ENCODE measurements around the gene PPP1R15B. TPM values are rescaled to one million over a fixed set of nuclear protein-coding genes. Genes with fewer than 3 reads are reported as not detected.
A peak's percentile ranks its signal among the peaks of the same experiment; 100 is the strongest.

PPP1R15B gene
- total RNA-seq, 2 experiments from 2014 or later = 171 to 179 TPM

DNA sequence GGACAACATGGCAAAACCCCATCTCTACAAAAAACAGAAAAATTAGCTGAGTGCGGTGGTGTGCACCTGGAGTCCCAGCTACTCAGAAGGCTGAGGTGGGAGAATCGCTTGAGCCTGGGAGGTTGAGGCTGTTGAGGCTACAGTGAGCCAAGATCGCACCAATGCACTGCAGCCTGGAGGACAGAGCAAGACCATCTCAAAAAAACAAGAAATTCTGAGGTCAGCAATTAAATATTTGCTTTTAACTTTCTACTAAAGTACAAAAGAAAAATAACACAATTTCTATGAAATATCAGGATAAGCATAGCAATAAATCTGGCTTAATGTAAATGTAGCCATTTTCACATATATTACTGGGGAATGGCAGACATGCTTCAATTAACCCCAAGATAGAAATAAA, 9.9 kb downstream of the PPP1R15B start:
- no peak overlapping the region for H3K27ac ChIP-seq (ENCODE audit: low read depth in 1 of 2, low read length in 2 of 2)
- Mint-ChIP-seq H3K4me3 (no peak overlapping the region), H3K4me1 (ENCODE audit: low read depth) (peaks cover 41% of the 10 kb centered on the region), H3K9me3 (no peaks in the 10 kb centered on the region), H3K36me3 (ENCODE audit: low read depth) (peaks cover 77% of the 10 kb centered on the region), H3K27me3 (no peaks in the 10 kb centered on the region), H3K27ac (no peak overlapping the region)
- H3K36me3 ChIP-seq (ENCODE audit: insufficient read depth, low read length) = peaks cover 86% of the 10 kb centered on the region
- peaks cover 22% of the 10 kb centered on the region for H3K4me1 ChIP-seq (ENCODE audit: insufficient read depth, low read length)
- H3K27me3 ChIP-seq (ENCODE audit: control insufficient read depth in 1 of 2, insufficient read depth in 2 of 2, low read length in 2 of 2) = no peaks in the 10 kb centered on the region
- ChIA-PET POLR2A (interaction anchor here (0.7 to 2.1 kb wide), 2 partner anchors 20 to 124 kb away, joined by 3 to 5 read pairs; no protein-coding TSS in a partner anchor), CTCF (no interaction called here)
- intact Hi-C loops (cut with DNase I, micrococcal nuclease) = loop anchor here in 1 of 2 experiments (10.0 kb wide), 1 partner anchor 547 kb away; no protein-coding TSS in a partner anchor
- TF ChIP-seq, protein P1, sequence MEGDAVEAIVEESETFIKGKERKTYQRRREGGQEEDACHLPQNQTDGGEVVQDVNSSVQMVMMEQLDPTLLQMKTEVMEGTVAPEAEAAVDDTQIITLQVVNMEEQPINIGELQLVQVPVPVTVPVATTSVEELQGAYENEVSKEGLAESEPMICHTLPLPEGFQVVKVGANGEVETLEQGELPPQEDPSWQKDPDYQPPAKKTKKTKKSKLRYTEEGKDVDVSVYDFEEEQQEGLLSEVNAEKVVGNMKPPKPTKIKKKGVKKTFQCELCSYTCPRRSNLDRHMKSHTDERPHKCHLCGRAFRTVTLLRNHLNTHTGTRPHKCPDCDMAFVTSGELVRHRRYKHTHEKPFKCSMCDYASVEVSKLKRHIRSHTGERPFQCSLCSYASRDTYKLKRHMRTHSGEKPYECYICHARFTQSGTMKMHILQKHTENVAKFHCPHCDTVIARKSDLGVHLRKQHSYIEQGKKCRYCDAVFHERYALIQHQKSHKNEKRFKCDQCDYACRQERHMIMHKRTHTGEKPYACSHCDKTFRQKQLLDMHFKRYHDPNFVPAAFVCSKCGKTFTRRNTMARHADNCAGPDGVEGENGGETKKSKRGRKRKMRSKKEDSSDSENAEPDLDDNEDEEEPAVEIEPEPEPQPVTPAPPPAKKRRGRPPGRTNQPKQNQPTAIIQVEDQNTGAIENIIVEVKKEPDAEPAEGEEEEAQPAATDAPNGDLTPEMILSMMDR (IDR thresholded peaks at IDR 0.05) = no peak
- no peaks in the 10 kb centered on the region for H3K9me3 ChIP-seq (ENCODE audit: control insufficient read depth in 1 of 2, insufficient read depth in 1 of 2, low read length in 2 of 2)
- ATAC-seq (ENCODE audit: poor library complexity) = no peak
- DNase-seq = no peak
- no peak overlapping the region for H3K4me3 ChIP-seq (ENCODE audit: low read length)

DNA sequence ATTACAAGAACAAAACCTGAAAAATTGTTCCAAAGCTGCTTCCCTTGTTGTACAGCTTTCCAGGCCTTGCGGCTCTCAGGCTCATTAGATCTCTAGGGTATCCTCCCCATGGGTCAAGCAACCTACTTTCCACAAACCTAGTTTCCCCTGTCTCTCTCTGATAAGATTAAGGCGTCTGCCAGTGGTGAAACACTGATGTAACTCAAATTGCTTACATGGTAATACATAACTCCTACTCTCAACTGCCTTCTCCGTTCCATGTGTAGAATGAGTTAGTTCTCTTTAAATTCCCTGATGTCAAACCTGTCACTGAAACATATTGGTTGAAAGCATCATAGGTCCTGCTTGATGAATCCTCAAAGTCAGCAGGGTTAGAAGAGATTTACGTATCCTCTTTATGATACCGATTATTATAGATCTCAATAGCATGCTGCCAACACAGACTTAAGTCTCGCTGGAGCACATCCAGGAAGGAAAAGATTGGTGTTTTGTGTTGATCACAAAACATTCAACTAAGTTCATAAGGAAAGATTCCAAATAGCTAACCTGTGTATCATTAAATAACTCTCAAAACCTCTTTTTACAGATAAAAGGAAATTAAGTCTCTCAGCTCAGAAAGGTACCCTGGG, 10.6 kb downstream of the PPP1R15B start:
- H3K4me1 Mint-ChIP-seq (ENCODE audit: low read depth) = peaks cover 33% of the 10 kb centered on the region
- H3K27ac Mint-ChIP-seq = peak overlapping the region; percentile 31
- H3K36me3 Mint-ChIP-seq (ENCODE audit: low read depth) = peaks cover 71% of the 10 kb centered on the region
- Histone ChIP-seq H3K4me1 (ENCODE audit: insufficient read depth, low read length) (peaks cover 14% of the 10 kb centered on the region), H3K4me3 (ENCODE audit: low read length) (no peak overlapping the region), H3K36me3 (ENCODE audit: insufficient read depth, low read length) (peaks cover 80% of the 10 kb centered on the region), H3K27me3 (ENCODE audit: control insufficient read depth in 1 of 2, insufficient read depth in 2 of 2, low read length in 2 of 2) (no peaks in the 10 kb centered on the region), H3K27ac (ENCODE audit: low read depth in 1 of 2, low read length in 2 of 2) (no peak overlapping the region), H3K9me3 (ENCODE audit: control insufficient read depth in 1 of 2, insufficient read depth in 1 of 2, low read length in 2 of 2) (no peaks in the 10 kb centered on the region)
- ChIA-PET CTCF (no interaction called here), POLR2A (interaction anchor here (0.7 to 1.2 kb wide), 2 partner anchors 23 to 125 kb away, joined by 3 to 4 read pairs; no protein-coding TSS in a partner anchor)
- H3K9me3 Mint-ChIP-seq = no peaks in the 10 kb centered on the region
- no peak for ATAC-seq (ENCODE audit: poor library complexity)
- DNase-seq = no peak
- intact Hi-C loops (cut with DNase I, micrococcal nuclease) = loop anchor here in 1 of 2 experiments (10.0 kb wide), 1 partner anchor 546 kb away; no protein-coding TSS in a partner anchor
- TF ChIP-seq, protein P1 (IDR thresholded peaks at IDR 0.05) = no peak
- no peaks in the 10 kb centered on the region for H3K27me3 Mint-ChIP-seq
- no peak overlapping the region for H3K4me3 Mint-ChIP-seq

DNA sequence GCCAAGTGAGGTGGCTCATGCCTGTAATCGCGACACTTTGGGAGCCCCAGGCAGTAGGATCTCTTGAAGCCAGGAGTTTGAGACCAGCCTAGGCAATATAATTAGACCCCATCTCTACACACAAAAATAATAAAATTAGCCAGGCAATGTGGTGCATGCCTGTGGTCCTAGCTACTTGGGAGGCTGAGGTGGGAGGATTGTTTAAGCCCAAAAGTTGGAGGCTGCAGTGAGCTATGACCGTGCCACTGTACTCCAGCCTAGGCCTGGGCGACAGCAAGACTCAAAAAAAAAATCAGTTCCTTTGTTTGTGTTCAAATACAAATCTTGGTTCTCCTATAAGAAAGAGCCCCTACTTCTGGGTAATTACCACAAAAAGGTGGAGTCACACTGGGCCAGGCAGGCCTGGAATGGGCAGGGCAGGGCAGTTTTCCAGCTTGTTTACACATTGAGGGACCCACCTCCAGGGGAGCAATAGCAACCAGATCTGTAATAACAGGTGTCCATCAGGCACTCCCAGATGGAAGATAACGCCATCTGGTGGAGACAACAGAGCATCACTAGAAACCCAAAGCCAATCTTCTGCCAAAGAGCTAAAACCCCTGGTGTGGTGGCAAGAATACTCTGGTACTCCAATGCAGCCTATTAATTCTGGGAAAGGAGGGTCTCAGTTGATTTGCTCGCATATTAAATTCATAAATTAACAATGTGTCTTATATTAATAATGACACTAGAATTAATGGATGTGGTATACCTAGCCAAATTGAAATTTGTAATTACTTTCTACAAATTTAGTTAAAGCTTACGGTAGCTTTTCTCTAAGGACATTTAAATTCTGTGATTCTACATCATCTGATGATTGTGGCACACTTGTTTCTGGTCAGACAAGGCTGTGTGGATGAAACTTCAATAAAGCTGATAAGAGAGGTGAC, 13.2 kb downstream of the PPP1R15B start:
- no peak overlapping the region for H3K4me3 ChIP-seq (ENCODE audit: low read length)
- H3K36me3 ChIP-seq (ENCODE audit: insufficient read depth, low read length) = peaks cover 55% of the 10 kb centered on the region
- no peaks in the 10 kb centered on the region for H3K27me3 ChIP-seq (ENCODE audit: control insufficient read depth in 1 of 2, insufficient read depth in 2 of 2, low read length in 2 of 2)
- ATAC-seq (ENCODE audit: poor library complexity) = peak; percentile 96
- H3K27me3 Mint-ChIP-seq = no peaks in the 10 kb centered on the region
- peak overlapping the region; percentile 82 for H3K27ac Mint-ChIP-seq
- ChIA-PET POLR2A (interaction anchor here (0.5 to 1.9 kb wide), 8 partner anchors 9 to 1351 kb away, joined by 3 to 10 read pairs (median 5); partner anchors contain the start of gene NUCKS1), CTCF (interaction anchor here (0.6 to 2.7 kb wide), 25 partner anchors 10 to 409 kb away, joined by 3 to 55 read pairs (median 5); partner anchors contain the start of gene PIK3C2B)
- H3K4me1 ChIP-seq (ENCODE audit: insufficient read depth, low read length) = peaks cover 9% of the 10 kb centered on the region
- DNase-seq = peak in 11 of 14 experiments; percentile 26 to 86 (median 47)
- no peak overlapping the region for H3K4me3 Mint-ChIP-seq
- H3K27ac ChIP-seq (ENCODE audit: low read depth in 1 of 2, low read length in 2 of 2) = peak overlapping the region in 1 of 2 donors; percentile 18
- H3K9me3 ChIP-seq (ENCODE audit: control insufficient read depth in 1 of 2, insufficient read depth in 1 of 2, low read length in 2 of 2) = no peaks in the 10 kb centered on the region
- peaks cover 48% of the 10 kb centered on the region for H3K36me3 Mint-ChIP-seq (ENCODE audit: low read depth)
- TF ChIP-seq, protein P1 (IDR thresholded peaks at IDR 0.05) = peak; percentile 85
- H3K4me1 Mint-ChIP-seq (ENCODE audit: low read depth) = peaks cover 18% of the 10 kb centered on the region
- intact Hi-C loops (cut with DNase I, micrococcal nuclease) = loop anchor here (1.0 to 10.0 kb wide), 2 partner anchors 236 to 634 kb away; partner anchors contain the start of gene LAX1 (in 1 of the 2)
- H3K9me3 Mint-ChIP-seq = no peaks in the 10 kb centered on the region

All from CD4-positive, alpha-beta T cell (primary cell).